HG03097 (cell line): Measurements from ENCODE around the gene HINT2.

Source experiments
- ATAC-seq: cut with Tn5 transposase; IDR thresholded peaks from one replicate; pipeline ENCODE4 v1.9.1; 2021; ENCODE audit not compliant: unreplicated experiment, low FRiP score

HINT2 gene

GRCh38 chr9:35781066-35781465 is 33.8 kb downstream of the HINT2 start:
- ATAC-seq, result no peak

- ATAC-seq, result no peak
These were observed 36.3 kb downstream of the HINT2 start for GRCh38 chr9:35778496-35778895.

GRCh38 chr9:35776018-35776417 is 38.8 kb downstream of the HINT2 start:
- no peak for ATAC-seq

GRCh38 chr9:35774907-35775635 is 39.8 kb downstream of the HINT2 start:
- no peak for ATAC-seq

- no peak for ATAC-seq
These were observed 42.9 kb downstream of the HINT2 start for GRCh38 chr9:35771943-35772342.

GRCh38 chr9:35771534-35771933 is 43.3 kb downstream of the HINT2 start:
- no peak for ATAC-seq

- ATAC-seq, result no peak
These were observed 43.8 kb downstream of the HINT2 start for GRCh38 chr9:35771075-35771433.

- no peak for ATAC-seq
These were observed 45.1 kb downstream of the HINT2 start for GRCh38 chr9:35769763-35770162.

GRCh38 chr9:35767458-35767857 is 47.4 kb downstream of the HINT2 start:
- no peak for ATAC-seq

- ATAC-seq, result no peak
These were observed 47.8 kb downstream of the HINT2 start for GRCh38 chr9:35766997-35767396.

GRCh38 chr9:35763803-35764202 is 51.0 kb downstream of the HINT2 start:
- ATAC-seq, result no peak

GRCh38 chr9:35763181-35763580 is 51.7 kb downstream of the HINT2 start:
- ATAC-seq, result no peak
